Adrenal gland (tissue), 5 donors: ENCODE measurements around the gene PRSS56.

Experiments
- CTCF ChIP-seq, 6 experiments: fragments of 450-650 bp in 4 of 6; fragments of 200-600 bp in 2 of 6; sonication (generic) in 1 of 6; IDR thresholded peaks; 1 replicate in 5 of 6; 2 replicates in 1 of 6; pipeline versions ENCODE4 v1.5.1 to v1.8.0; 2016 to 2021; ENCODE audit warnings: antibody characterized with exemption in 6 of 6, mild to moderate bottlenecking in 2 of 6, moderate library complexity in 1 of 6
- POLR2A ChIP-seq, 2 donors: fragments of 450-650 bp; IDR thresholded peaks; one replicate each; pipeline ENCODE4 v1.6.1; 2017; ENCODE audit warnings: antibody characterized with exemption in 2 of 2, mild to moderate bottlenecking in 2 of 2, moderate library complexity in 1 of 2
- donor health status: DM: no; HTN: no; CAD: no.

GRCh38 chr2:232497348-232497747, 22.8 kb upstream of the PRSS56 start:
- TF ChIP-seq CTCF (IDR thresholded peaks at IDR 0.05) (no peak), POLR2A (IDR thresholded peaks at IDR 0.05) (no peak)
